Raji (cell line): ENCODE data around the gene PSRC1.
A peak's percentile ranks its signal among the peaks of the same experiment; 100 is the strongest.

Source experiments
- POLR2A ChIP-seq: IDR thresholded peaks from 2 replicates; pipeline ENCODE4 v1.6.1; 2011; ENCODE audit warnings: low read depth, low read length, control low read depth; ENCODE audit not compliant: insufficient read depth

PSRC1 gene

GRCh38 chr1:109282952-109283747 lies at the start of gene PSRC1:
Gene PSRC1 (minus strand): TSS chr1:109283145.
- TF ChIP-seq POLR2A: peak; percentile 89

GRCh38 chr1:109331113-109331512 lies 48.2 kb upstream of the PSRC1 start:
- no peak for TF ChIP-seq POLR2A

GRCh38 chr1:109327285-109327684 lies 44.3 kb upstream of the PSRC1 start:
- no peak for TF ChIP-seq POLR2A

- TF ChIP-seq POLR2A: no peak
Observed at GRCh38 chr1:109322974-109323373, 40.0 kb upstream of the PSRC1 start.

GRCh38 chr1:109319114-109319513 lies 36.2 kb upstream of the PSRC1 start:
- no peak for TF ChIP-seq POLR2A

- no peak for TF ChIP-seq POLR2A
Observed at GRCh38 chr1:109316506-109316905, 33.6 kb upstream of the PSRC1 start.

- no peak for TF ChIP-seq POLR2A
Observed at GRCh38 chr1:109315288-109315687, 32.3 kb upstream of the PSRC1 start.

GRCh38 chr1:109314795-109315194 lies 31.9 kb upstream of the PSRC1 start:
- TF ChIP-seq POLR2A: no peak

GRCh38 chr1:109312978-109313775 lies 30.2 kb upstream of the PSRC1 start:
- TF ChIP-seq POLR2A: no peak

- no peak for TF ChIP-seq POLR2A
Observed at GRCh38 chr1:109312246-109312645, 29.3 kb upstream of the PSRC1 start.

- TF ChIP-seq POLR2A: no peak
Observed at GRCh38 chr1:109309347-109309746, 26.4 kb upstream of the PSRC1 start.

- TF ChIP-seq POLR2A: no peak
Observed at GRCh38 chr1:109307274-109308021, 24.5 kb upstream of the PSRC1 start.

- no peak for TF ChIP-seq POLR2A
Observed at GRCh38 chr1:109306832-109307273, 23.9 kb upstream of the PSRC1 start, which contains the start of gene MYBPHL. Gene MYBPHL (minus strand): TSS chr1:109307011. CDS start chr1:109306991, 20 bp downstream.

GRCh38 chr1:109304226-109304920 lies 21.4 kb upstream of the PSRC1 start:
- TF ChIP-seq POLR2A: no peak

- no peak for TF ChIP-seq POLR2A
Observed at GRCh38 chr1:109301874-109302273, 18.9 kb upstream of the PSRC1 start.
